HG03045 (cell line): Measurements from ENCODE around the gene GPR137B.
"Not testable (repeated sequence)": the region's sequence is repeated elsewhere in the genome, so short reads cannot be mapped to it uniquely, and the experiment has no call there.

Experiments
- ATAC-seq: cut with Tn5 transposase; IDR thresholded peaks from one replicate; pipeline ENCODE4 v1.9.1; 2021; ENCODE audit warnings: mild to moderate bottlenecking, moderate library complexity; ENCODE audit not compliant: unreplicated experiment

GPR137B gene

GRCh38 chr1:236160540-236161127, 18.3 kb downstream of the GPR137B start:
- no peak for ATAC-seq

DNA sequence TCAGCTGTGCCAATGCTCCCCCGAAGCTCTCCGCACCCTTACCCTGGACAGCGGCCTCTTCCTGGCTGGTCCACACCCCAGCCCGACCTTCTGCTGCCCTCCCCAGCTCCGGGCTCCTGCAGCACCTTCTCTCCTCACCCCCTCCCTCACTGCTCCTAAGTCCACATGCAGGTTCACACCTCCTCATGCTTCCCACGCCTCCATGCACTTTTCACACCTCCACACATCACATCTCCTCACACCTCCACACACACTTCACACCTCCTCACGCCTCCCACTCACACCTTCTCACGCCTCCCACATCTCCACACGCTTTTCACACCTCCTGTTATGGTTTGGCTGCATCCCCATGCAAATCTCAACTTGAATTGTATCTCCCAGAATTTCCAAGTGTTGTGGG, 18.9 kb downstream of the GPR137B start:
- no peak for ATAC-seq

GRCh38 chr1:236161755-236162154, 19.4 kb downstream of the GPR137B start:
- not testable (repeated sequence) for ATAC-seq

- no peak for ATAC-seq
Observed at GRCh38 chr1:236163463-236164153, 21.3 kb downstream of the GPR137B start.

DNA sequence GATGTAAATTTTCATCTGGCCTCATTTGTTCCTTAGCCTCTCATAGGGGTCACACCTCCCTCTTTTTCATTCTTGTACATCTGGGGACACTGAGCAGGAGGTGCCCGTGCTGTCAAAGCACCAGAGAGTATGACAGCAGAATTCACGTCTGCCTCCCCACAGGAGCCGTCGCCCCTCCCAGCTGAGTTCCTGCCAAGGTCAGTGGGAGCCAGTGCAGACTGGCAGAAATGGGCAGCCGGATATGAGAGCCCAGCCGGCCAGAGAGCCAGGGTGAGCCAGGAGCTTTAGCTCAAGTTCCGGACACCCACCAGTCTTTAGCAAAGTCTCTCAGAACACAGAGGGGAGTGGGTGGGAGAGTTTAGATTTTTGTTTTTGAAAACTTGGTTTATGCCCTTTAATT, 21.9 kb downstream of the GPR137B start:
- no peak for ATAC-seq

DNA sequence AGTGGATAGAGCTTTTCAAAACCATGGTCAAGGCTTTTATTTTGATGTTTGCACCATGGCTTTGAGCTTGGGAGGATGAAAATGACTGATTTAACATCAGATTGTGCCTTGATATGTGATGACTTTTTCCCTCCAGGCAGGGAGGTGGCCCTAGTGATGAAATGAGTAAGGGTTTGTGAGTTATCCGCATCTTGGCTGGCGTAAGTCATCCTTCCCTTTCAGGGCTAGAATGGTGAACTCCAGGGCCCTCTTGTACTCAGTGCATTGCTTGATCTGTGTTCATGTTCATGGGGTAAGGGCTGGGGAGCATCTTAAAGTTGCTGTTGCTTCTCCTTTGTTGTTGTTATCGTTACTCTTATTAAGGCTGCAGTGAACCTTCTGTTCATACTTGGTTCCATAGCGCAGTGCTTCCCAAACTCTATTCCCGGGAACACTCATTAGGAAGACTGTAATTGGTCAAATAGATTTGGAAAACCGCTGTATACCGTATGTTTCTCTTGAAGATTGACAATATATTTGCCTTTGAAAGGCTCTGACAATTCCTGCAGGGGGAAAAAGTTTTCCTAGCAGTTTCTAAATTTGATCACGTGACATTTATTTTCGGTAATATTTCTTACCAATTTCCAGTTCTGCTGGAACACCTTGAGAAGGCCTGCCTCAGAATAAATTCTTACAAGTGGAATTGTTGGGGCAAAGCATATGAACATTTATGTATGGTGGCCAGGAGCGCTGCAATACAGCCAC, 23.1 kb downstream of the GPR137B start:
- no peak for ATAC-seq

- ATAC-seq, result no peak
Observed at GRCh38 chr1:236166041-236166440, 23.7 kb downstream of the GPR137B start.

DNA sequence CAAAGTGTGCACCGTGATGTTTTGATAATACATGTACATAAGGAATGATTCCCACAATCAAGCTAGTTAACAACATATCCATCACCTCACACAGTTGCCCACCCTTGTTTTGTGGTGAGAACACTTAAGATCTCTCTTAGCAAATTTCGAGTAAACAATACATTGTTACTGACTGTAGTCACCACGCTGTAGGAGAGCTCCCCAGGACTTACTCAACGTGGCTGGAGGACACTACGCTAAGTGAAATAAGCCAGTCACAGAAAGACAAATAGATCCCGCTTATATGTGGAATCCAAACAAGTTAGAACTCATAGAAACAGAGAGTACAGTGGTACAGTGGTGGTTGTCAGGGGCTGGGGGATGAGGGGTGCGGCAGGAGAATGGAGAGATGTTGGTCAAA, 24.8 kb downstream of the GPR137B start:
- ATAC-seq, result no peak

DNA sequence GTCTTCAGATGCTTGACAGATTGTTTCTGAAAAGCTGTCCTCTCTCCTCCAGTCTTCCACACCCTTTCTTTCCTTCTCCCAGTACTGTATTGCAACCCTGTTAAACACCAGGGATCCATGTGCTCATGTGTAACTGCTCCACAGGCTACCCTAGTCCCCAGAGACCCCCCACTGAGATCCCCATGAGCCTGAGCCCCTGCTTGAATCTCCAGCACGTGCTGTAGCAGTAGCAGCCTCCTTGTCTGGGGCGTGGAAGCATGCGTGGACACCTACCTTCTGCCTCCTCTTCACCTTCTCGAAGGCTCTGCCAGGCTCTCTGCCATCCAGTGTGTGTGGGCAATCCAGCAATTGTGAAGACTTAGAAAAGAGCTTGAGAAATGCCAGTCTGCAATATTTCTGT, 25.2 kb downstream of the GPR137B start:
- no peak for ATAC-seq

GRCh38 chr1:236168716-236169429, 26.5 kb downstream of the GPR137B start:
- no peak for ATAC-seq

GRCh38 chr1:236172041-236172579, 29.8 kb downstream of the GPR137B start:
- ATAC-seq, result no peak

GRCh38 chr1:236173174-236173767, 30.9 kb downstream of the GPR137B start:
- ATAC-seq, result no peak

GRCh38 chr1:236175642-236176336, 33.5 kb downstream of the GPR137B start:
- no peak for ATAC-seq

- no peak for ATAC-seq
Observed at GRCh38 chr1:236176337-236177336, 34.3 kb downstream of the GPR137B start.

- ATAC-seq, result no peak
Observed at GRCh38 chr1:236179634-236180033, 37.3 kb downstream of the GPR137B start.

- ATAC-seq, result no peak
Observed at GRCh38 chr1:236181059-236181458, 38.7 kb downstream of the GPR137B start.

- ATAC-seq, result no peak
Observed at GRCh38 chr1:236185687-236186086, 43.3 kb downstream of the GPR137B start.

DNA sequence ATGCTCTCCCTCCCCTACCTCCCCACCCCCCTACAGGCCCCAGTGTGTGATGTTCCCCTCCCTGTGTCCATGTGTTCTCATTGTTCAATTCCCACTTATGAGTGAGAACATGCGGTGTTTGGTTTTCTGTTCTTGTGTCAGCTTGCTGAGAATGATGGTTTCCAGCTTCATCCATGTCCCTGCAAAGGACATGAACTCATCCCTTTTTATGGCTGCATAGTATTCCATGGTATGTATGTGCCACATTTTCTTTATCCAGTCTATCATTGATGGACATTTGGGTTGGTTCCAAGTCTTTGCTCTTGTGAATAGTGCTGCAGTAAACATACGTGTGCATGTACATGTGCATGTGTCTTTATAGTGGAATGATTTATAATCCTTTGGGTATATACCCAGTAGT, 44.1 kb downstream of the GPR137B start:
- ATAC-seq, result not testable (repeated sequence)

GRCh38 chr1:236188084-236188483, 45.7 kb downstream of the GPR137B start:
- not testable (repeated sequence) for ATAC-seq
